Activated T-cell treated with anti-CD3 and anti-CD28 coated beads, Interleukin-2, amount 50 U/mL, for 48 hours (primary cell): Measurements from ENCODE around the gene NGEF.

ENCODE experiments used
- DNase-seq, 2 experiments: peaks; one replicate each; pipeline ENCODE4 v3.0.0-alpha.2; 2020

Gene NGEF

DNA sequence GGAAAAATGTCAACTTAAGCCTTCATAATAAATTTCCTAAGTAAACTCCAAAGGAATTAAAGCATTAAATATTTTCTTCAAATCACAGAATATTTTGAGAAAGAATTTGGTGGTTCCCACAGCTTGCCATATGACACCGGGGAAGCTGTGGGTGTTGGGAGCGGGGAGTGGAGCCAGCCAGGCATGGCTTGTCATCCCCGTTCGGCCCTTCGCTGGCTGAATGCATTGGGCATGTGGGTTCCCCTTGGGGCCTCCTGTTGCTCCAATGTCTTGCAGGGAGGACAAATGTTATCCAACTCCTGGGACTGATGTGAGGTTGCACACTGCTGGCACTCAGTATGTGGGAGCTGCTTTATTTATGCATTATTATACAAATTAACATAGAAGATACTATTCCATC lies 18.6 kb downstream of the NGEF start:
- no peak for DNase-seq

DNA sequence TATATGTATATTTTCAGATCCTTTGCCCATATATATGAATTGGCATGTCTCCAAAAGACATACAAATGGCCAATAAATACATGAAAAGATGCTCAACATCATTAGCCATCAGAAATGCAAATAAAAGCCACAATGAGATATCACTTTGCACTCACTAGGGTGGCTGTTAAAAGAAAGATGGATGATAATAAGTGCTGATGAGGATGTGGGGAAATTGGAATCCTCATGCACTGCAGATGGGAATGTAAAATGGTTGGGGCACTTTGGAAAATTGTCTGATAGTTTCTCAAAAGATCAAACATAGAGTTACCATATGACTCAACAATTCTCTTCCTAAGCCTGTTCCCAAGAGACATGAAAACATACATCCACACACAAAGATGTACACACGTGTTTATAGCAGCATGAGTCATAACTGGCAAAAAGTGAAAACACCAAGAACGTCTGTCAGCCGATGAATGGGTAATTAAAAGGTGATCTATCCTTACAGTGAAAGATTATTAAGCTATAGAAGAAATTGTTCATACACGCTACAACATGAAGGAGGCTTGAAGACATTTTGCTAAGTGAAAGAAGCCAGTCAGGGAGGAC lies 19.7 kb downstream of the NGEF start:
- DNase-seq, result no peak

DNA sequence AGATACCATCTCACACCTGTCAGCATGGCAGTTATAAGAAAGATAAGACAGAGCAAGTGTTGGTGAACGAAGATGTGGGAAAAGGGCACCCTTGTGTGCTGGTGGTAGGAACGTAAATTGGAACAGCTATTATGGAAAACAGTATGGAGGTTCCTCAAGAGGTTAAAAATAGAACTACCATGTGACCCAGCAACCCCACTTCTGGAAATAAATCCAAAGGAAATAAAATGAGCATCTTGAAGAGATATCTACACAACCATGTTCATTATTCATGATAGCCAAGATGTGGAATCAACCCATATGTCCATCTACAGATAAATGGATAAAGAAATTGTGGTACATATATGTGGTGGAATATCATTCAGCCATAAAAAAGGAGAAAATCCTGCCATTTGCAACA lies 26.9 kb downstream of the NGEF start:
- no peak for DNase-seq

DNA sequence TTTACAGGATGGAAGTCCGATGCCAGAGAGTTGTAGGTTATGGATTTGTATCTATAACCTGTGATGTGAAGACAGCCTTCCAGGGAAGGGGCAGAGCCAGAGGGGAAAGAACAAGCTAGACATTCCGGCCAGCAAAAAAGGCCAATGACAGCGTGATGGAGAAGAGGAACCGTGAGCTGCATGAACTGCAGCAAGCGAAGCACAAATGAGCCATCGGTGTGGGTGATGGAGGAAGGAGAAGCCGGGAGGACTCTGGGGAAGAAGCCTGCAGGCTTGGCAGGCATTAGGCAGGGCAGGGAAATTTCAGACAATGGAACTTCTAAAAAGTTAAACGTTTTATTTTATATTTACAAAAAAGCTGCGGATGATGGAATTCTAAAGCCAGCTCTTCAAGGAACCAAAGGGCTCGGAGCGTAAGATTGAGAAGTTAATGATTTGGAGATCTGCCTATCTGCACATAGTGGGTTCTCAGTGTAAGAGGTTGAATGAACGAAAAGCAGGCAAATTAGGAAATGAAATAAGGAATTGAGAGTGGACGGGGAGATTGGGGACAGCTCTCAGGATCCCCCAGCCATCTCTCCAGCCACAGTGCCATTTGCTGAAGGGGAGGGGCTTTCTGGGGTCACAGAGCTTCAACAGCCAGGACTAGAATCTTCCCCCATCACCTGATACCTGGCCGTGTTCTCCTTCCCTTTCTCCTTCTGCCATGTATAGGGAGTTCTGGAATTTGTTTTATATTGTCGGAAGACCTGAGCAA lies 28.4 kb downstream of the NGEF start:
- no peak for DNase-seq

DNA sequence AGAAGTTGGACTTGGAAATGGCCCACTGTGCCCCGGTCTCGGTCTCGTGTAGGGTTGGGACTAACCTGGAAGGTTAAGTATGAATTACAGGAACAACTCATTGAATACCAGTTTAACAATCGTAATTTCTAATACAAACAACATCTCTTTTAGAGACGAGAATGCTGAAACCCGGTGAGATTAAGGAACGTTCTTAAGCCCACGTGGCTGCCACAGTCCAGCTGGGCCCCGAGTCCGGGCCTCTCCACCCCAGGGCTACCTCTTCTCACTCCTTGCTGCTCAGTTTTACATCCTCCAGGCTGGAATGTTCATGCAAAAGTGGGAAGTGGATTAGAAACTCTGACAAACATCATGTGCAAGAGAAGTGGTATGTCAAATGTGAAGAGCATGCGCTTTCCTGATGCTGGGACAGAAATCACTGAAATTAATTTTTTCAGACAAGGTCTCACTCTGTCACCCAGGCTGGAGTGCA lies 29.4 kb downstream of the NGEF start:
- DNase-seq, result no peak

DNA sequence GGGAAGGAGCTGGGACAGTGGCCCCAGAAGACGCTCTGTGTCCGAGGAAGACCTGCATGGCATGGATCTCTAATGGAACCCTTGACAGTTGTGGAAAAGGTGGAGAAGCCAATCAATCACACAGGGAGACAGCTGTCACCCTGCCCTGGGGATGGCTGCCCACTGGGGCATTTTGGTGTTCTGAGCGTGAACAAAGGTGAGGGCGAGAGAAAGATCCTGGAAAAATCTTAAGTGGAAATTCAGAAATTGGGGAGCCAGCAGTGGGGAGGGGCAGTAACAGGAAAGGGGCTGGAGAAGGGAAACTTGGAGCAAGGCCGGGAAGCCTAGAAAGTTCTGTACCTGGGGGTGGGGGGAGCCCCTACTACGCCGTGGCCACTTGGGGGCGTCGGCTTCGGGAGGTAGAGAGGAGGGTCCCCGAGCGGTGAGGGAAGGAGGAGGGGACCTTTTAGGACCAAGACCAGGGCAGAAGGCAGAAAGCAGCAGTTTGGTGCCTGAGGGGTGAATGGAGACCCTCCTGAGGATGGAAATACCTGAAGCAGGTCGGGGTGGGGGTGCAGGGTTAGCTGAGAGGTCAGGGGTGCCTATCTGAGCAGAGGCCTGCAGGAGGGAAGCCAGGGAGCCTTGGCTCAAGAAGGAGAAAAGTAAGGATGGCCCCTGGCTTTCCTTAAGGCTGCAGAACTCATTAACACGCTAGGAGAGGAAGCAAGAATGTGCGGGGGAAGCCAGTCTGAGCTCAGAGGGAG lies 30.0 kb downstream of the NGEF start:
- DNase-seq, result no peak

DNA sequence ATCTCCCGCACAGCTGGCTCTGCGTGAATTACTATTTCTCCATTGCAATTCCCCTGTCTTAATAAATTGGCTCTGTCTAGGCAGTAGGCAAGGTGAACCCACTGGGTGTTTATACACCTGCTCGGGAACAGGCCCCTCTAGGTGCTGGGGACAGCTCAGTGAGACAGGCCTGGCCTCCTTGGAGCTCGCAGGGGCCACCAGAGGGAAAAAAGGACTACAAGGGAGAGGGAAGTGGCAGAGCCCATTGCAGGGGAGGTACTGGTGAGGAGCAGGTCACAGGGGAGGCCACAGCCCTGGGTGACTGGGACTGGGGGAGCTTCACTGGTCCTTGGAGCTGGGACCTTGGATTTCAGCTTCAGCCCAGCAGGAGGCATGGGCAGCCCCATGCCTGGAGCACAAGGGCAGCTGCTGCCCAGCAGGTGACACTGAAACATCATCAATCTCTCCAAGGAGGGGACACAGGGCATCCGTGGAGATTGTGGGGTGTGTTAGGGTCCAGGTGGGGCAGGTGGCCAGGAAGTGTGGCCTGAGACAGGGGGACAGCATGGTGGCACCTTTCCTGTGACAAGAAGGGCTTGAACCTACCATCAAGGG lies 31.2 kb downstream of the NGEF start:
- no peak for DNase-seq

DNA sequence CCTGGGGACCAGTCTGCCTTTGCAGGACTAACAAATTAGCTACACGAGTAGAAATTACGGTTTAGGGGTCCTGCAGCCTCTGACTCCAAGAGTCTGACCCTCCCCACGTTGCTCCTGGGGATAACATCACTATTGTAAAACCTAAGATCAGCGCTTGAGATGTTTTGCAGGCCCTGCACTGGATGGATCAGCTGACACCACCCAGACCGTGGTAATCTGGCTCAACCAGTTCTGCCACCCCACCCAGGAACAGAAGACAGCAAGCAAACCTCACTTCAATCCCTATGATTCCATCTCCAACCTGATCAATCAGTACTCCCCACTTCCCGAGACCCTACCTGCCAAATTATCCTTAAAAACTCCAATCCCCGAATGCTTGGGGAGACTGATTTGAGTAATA lies 31.7 kb downstream of the NGEF start:
- no peak for DNase-seq

DNA sequence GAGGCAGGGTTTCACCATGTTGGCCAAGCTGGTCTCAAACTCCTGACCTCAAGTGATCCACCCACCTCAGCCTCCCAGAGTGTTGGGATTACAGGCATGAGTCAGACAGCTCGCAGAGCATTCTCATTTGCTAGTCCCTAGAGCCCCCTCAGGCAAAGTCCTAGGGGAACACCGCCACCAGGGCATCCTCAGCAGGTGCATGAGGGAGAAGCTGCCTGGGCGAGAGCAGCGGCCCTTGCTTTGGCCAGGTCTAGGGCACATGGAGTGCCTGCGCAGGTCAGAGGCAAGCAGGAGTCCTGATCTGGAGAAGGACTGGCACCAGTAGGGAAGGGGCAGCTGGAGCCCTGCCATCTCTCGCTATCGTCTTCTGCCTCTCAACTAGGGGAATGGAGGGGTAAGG lies 32.4 kb downstream of the NGEF start:
- no peak for DNase-seq

DNA sequence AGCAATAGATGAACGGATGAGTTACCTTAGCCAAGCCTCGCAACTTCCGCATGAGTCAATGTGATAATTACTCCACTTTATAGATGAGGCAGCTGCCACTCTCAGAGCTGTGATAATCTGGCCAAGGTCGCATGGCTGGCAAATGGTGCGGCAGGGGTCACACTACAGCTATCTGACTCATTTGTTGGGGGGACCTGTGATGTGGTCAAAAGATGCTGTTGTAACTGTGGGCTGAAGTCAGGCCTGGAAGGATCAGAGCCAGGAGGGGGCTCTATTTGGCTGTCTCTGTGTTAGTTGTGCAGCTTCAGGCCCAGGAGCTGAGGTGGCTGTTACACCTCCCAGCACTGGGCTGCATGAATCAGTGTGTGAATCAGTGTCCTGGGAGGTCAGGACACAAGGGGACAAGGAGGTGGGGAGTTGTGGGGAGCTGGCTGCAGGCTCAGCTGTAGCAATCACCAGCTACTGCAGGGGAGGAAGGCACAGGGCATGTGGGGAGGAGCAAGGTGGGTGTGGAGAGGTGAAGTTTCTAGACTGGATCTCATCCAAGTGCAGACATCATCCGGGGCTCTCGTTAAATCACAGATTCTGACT lies 33.1 kb downstream of the NGEF start:
- no peak for DNase-seq

DNA sequence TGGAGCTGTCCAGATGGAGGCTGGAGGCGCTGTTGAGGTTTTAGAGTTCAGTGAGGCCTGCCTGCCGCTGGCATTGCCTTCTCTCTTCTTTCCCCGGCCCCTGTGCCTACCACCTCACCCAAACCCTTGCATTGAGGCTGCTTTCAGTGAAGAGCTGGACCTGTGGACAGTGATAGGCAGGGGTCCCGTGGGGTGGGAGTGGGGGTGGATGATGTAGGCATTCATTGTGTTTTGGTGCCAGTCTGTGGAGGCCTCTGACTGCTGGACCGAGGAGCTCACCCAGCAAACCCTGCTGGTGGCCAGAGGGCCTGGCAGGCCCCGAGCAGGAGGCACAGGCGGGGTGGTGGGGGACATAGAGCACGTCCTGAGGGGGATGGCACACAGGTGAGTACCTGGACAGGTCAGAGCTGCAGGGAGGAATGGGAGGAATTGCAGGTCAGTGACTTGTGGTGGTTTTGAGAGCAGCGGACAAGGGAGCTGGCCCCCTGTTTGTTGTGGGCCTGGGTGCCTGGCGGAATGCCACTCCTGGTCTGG lies 35.6 kb downstream of the NGEF start:
- DNase-seq, result no peak

DNA sequence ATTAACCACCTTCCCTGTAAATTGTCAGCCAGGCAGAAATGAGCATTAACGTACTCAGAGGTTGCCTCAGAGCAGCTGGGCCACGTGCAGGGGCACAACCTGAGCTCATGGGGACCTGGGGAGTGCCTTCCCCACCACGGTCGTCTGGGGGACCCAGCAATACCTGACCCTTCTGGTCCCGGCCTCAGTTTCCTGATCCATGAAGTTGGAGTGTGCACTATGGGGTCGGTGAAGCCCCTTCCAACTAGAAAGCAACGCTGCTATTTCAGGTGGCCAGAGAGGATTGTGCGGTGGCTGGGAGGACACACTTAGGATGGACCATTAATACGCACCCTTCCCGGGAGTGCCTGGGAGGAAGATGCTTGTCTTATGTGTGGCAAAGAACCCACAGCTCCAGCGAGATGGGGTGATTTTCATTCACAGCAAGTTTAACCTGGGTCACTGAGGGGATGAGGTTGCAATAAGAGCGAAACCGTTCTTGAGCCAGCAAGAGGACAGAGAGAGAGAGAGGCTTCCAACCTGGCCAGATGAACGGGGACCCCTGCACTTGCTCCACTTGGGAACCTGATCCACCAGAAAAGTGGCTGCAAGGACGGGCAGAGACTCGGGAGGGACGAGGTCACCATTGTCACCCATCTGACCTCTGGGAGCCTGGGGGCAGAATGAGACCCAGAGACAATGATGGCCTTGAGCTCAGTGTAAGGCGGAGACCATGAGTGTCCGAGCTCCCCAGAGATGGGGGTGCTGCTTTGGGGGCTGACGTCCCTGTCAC lies 36.2 kb downstream of the NGEF start:
- DNase-seq, result no peak

DNA sequence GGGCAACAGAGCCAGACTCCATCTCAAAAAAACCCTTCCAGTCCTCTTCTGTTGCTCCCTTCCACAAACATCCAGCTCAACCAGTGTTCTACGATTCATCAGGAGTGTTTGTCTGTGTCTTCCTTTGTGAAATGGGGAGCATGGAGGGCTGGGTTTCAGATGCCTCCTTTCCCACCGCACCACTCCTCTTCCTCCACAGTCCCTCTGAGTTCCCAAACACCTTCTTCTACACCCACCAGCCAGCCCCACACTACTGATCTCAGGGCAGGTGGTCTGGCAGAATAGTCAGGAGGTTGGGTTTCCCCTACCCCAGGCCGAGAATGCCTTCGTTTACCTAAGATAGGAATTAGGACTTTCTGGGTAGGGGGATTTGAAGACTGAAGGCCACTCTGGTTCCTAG lies 36.9 kb downstream of the NGEF start:
- no peak for DNase-seq

DNA sequence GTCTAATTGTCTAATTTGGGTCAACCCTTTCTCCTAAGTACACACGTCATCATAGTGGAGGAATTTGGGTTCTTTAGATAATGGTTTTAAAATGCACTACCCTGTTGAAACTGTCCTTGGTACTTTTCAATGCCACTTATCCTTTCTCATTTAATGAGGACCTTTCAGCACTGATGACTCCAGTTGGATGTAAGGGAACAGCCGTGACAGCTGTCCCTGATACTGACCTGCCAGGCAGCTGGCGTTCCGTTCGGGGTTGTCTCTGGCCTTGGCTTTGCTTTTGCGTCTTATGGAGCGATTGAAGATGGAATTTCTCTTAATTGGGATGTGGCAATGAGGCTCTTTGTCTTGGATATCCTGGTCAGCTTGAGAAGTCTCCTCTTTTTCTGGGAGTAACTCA lies 38.7 kb downstream of the NGEF start:
- DNase-seq, result no peak

DNA sequence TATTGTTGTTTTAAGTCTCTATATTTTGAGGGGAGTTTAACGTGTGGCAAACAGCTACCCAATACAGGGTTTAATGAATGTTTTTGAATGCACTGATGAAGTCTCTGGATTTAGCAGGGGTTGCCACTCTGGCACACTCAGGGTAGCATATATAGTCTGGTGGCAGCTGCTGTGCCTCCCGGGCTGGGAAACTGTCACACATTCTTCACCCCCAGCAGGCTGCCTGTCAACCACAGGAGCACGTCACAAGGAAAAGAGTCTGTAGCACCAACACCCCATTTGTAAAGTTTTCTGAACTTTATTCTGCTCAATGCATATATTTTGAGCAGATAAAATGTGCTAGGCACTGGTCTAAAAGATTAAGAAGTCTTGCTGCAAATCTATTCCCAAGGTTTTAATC lies 39.3 kb downstream of the NGEF start:
- DNase-seq, result no peak

DNA sequence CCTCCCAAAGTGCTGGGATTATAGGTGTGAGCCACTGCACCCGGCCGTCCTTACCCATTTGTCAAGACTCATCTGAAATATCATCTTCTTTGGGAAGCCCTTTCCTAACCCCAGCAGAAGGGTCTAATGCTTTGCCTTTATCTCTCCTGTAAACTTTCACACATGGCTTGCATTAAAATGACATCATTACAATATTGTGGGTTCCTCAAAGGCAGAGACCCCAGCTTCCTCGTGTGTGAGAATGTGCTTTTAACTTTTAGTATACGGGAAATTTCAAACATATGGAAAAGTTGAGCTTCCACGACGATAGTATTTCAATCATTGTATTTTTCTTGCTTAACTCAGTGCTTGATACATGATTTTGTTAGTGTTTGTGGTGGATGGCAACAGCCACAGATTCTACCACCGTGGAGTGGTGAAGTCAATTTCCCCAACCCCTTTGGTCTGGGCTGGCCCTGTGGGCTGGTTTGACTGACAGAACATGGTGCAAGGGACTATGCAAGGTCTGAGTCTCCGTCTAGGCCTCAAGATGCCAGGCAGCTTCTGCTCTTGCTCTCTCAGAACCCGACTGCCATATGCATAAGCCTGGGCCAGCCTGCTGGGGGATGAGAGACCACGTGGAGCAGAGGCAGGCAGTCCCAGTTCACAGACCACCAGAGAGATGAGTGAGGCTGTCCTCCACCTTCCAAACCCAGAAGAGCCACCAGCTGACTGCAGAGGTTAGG lies 39.9 kb downstream of the NGEF start:
- no peak for DNase-seq

DNA sequence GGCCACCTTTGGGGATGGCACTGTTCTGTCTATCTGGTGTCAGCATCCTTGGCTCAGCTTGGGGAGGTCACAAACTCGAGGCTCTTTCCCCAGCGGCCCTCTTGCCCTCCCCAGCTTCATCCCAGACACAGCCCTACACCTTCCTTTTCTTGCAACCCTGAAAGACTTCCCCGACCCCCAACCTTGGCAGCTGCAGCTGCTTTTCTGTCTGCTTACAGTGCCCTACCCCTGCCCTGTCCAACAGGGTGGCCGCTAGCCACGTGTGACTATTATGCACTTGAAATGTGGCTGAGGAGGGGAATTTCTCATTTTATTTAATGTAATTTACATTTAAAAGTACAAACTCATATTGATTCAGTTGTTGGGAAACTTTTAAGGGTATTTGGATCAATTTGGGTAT lies 41.3 kb downstream of the NGEF start:
- DNase-seq, result no peak

DNA sequence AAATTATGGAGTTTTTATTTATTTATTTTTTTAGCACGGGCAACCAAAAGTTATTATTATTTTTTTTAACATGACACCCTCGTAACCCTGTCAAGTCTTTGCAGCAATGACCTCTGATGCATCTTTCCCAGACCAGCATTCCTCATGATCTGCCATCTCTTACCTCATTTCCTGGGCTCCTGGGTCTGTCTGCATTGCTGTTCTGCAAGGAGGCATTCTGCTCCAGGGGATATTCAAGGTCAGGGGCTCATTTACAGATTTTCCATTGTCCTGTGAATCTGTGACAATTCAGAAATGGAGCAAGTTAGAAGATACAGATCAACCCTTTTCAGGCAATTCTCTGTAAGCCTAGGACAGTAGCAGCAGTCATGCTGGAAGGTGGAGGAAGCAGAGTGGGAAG lies 43.0 kb downstream of the NGEF start:
- DNase-seq, result no peak

DNA sequence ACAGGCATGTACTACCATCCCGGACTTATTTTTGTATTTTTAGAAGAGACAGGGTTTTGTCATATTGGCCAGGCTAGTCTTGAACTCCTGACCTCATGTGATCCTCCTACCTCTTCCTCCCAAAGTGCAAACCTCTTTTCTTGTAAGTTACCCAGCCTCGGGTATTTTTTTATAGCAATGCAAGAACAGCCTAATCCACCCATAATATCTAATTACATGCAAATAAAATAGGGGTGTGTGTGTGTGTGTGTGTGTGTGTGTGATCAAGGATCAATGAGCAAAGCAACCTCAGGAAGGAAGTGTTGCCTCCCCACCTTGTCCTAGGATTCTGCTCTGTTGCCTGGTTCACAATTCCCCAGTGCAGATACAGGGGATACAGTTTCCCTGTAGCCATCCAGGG lies 45.6 kb downstream of the NGEF start:
- no peak for DNase-seq

DNA sequence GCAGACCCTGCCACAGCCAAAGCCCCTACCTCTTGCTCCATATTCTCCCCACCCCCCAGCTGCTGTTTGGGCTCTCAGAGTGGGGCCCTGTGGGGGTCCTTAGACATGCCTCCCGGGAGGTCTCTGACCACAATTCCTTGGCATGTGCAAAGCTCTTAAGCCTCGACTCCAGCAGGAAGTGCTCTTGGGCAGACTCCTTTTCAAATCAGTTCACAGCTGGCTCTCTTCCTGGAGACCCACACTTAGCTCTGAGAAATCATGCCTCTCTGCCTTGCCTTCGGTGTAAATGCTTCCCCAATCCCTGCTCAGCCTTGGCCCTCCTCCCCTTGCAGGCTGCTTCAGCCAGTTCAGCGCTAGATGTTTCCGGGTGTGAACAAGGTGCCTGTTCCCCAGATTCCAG lies 46.9 kb downstream of the NGEF start:
- no peak for DNase-seq

DNA sequence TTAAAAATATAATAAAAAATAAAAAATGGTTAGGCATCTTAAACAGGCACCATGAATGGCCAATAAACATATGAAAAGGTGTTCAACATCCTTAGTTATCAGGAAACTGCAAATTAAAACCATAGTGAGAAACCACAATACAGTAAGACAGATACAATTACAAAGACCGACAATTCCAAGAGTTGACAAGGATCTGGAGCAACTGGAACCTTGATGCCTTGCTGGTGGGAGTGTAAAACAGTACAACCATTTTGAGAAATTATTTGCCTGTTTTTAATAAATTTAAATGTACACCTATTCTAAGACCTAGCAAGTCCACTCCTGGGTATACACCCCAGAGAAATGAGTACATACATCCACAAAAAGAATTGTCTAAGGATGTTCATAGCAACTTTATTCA lies 49.1 kb downstream of the NGEF start:
- DNase-seq, result no peak

DNA sequence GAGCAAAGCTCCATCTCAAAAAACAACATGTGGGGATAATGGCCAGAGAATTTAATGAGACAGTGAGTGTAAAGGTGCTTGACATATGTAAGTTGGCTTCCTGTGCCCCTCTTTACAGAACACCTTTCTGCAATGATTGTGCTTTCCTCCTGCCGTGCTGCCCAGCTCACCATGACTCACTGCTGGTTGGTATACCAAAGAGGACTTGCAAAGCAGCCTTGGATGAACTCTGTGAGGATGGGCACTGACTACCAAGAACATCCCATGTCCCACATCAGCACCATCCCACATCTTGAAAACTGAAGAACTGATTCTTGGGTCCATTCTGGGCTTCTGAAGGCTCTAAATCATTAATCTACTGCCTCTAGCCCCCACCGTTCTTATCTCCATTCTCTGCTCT lies 52.2 kb downstream of the NGEF start:
- DNase-seq, result no peak
